ENCODE data around the gene DCBLD2. TPM values are rescaled to one million over a fixed set of nuclear protein-coding genes. Genes with fewer than 3 reads are reported as not detected.

DCBLD2 gene
- total and polyA plus RNA-seq, 9 of the 15 experiments (the other 6 are each of a cell fraction or from before 2014, with no cell fraction given): 2.7 to 14.6 (median 7.4) TPM

DNA sequence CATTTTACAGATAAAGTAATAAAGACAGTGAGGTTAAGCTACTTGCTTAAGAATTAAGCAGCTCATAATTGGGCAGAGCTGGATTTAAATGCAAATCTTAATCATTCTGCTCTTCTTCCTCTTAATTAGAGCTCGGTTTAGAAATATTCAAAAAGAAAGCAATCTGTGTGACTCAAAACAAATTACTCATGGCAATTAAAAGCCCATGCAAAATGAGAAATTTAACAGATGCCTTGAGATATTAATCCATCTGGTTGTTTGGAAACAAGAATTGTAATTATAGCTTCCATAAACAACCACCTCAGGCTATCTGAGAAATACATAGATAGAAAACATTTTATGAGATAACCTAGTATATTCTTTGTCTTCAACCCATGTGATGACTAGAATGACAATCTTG, 44.2 kb upstream of the DCBLD2 start:
- POLR2A ChIA-PET: no interaction called here
- H3K9me3 ChIP-seq (replicated peaks; ENCODE audit: control insufficient read depth, insufficient read depth, low read depth, low read length): no peaks in the 10 kb centered on the region
- TF ChIP-seq MED1 (CRISPR knock-in tag; IDR thresholded peaks at IDR 0.05; ENCODE audit: borderline replicate concordance) (no peak), ZNF239 (CRISPR knock-in tag; IDR thresholded peaks at IDR 0.05) (no peak), SREBF1 (IDR thresholded peaks at IDR 0.05; ENCODE audit: borderline replicate concordance, low read depth, low read length) (no peak), EZH2 (IDR thresholded peaks at IDR 0.05; ENCODE audit: borderline replicate concordance, low read depth, low read length) (no peak), TSC22D4 (tag; IDR thresholded peaks at IDR 0.05) (no peak), LARP7 (IDR thresholded peaks at IDR 0.05) (no peak), ZNF586 (CRISPR knock-in tag; conservative IDR thresholded peaks at IDR 0.05) (no peak), ZNF140 (CRISPR knock-in tag; IDR thresholded peaks at IDR 0.05) (no peak), TCF3 (CRISPR knock-in tag; IDR thresholded peaks at IDR 0.05) (no peak), NFYB (IDR thresholded peaks at IDR 0.05; ENCODE audit: extremely low read depth, insufficient read length) (no peak), ZNF175 (CRISPR knock-in tag; IDR thresholded peaks at IDR 0.05; ENCODE audit: low read depth) (no peak), JUN (IDR thresholded peaks at IDR 0.05; ENCODE audit: borderline replicate concordance, low read depth, low read length) (no peak), JUN (CRISPR knock-in tag; IDR thresholded peaks at IDR 0.05; ENCODE audit: borderline replicate concordance) (no peak), GABPB2 (CRISPR knock-in tag; conservative IDR thresholded peaks at IDR 0.05) (no peak)
- TF ChIP-seq, protein P1, sequence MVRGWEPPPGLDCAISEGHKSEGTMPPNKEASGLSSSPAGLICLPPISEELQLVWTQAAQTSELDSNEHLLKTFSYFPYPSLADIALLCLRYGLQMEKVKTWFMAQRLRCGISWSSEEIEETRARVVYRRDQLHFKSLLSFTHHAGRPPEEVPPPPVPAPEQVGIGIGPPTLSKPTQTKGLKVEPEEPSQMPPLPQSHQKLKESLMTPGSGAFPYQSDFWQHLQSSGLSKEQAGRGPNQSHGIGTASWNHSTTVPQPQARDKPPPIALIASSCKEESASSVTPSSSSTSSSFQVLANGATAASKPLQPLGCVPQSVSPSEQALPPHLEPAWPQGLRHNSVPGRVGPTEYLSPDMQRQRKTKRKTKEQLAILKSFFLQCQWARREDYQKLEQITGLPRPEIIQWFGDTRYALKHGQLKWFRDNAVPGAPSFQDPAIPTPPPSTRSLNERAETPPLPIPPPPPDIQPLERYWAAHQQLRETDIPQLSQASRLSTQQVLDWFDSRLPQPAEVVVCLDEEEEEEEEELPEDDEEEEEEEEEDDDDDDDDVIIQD (CRISPR knock-in tag; IDR thresholded peaks at IDR 0.05): no peak
- intact Hi-C loops (cut with micrococcal nuclease) (no loop called here), in situ Hi-C loops (cut with MboI) (no loop called here)
- no TSS peak for BruUV-seq (replicated peaks)
- no peaks in the 10 kb centered on the region; a peak in 1 of 5 replicates for H3K4me1 ChIP-seq (replicated peaks in 1 of 2; ENCODE audit: control insufficient read depth in 2 of 2, insufficient read depth in 2 of 2, low read length in 2 of 2)
- no peaks in the 10 kb centered on the region for H3K9me1 ChIP-seq (ENCODE audit: control insufficient read depth, insufficient read depth, low read length)
- no peak overlapping the region for H3K9ac ChIP-seq (ENCODE audit: insufficient read depth in 1 of 2, low read depth in 2 of 2, low read length in 2 of 2)
- H2AFZ ChIP-seq (ENCODE audit: low read depth, low read length): no peak overlapping the region
- 43% methylated on average over 1 of the region's 1 CpG for WGBS (ENCODE audit: insufficient coverage, low coverage, missing lambda C conversion rate)
- H3K27ac ChIP-seq (ENCODE audit: extremely low read depth, low read depth, low read length): no peak overlapping the region
- H3K4me3 ChIP-seq: no peak overlapping the region
- H3K4me2 ChIP-seq (ENCODE audit: insufficient read depth, low read length): no peak overlapping the region
- DNase-seq (ENCODE audit: extremely low read depth in 1 of 4, low spot score in 3 of 4): no peak
- no peaks in the 10 kb centered on the region for H3K79me2 ChIP-seq (ENCODE audit: control insufficient read depth, insufficient read depth, low read length)
- no peaks in the 10 kb centered on the region for H3K36me3 ChIP-seq (ENCODE audit: control insufficient read depth, insufficient read depth, low read length)
- no peaks in the 10 kb centered on the region for H4K20me1 ChIP-seq (replicated peaks; ENCODE audit: control insufficient read depth, insufficient read depth, low read length)
- CTCF ChIA-PET (ENCODE audit: low intra/inter-chr PET ratio): no interaction called here
- ATAC-seq: no peak
- no peaks in the 10 kb centered on the region for H3K27me3 ChIP-seq (ENCODE audit: control insufficient read depth in 2 of 2, insufficient read depth in 2 of 2, low read length in 2 of 2)
- no peak for FAIRE-seq
